ENCODE results near the gene TRIB2.

The TRIB2 gene

DNA sequence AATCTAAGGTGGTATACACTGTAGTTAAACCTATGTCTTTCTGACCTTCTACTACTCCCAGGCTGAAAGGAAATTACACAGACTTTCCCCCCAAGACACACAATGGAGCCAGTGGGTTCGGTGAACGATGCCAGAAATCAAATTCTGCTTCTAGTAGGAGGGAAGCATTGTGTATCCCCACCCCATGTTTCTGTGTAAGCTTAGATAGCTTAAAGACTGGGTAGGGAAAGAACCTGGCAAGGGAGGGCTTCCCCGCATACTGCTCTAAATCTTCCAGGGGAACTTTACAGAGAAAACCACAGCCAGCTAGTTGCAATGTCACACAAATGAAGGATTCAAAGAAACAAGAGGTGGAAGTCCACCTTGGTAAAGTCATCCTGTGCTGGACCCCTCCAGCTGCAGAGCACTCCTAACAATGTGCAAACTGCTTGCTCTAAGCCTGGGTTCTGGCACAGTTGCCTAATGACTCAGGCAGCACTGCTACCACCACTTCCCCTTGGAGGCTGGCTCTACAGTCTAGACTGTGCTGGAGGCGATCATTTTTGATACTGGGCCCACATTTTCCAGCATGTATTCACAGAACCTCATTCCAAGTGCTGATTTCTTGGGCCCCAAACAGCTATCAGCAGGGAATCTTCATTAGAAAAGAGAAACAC lies 47.5 kb downstream of the TRIB2 start:
- TF ChIP-seq, protein P1, sequence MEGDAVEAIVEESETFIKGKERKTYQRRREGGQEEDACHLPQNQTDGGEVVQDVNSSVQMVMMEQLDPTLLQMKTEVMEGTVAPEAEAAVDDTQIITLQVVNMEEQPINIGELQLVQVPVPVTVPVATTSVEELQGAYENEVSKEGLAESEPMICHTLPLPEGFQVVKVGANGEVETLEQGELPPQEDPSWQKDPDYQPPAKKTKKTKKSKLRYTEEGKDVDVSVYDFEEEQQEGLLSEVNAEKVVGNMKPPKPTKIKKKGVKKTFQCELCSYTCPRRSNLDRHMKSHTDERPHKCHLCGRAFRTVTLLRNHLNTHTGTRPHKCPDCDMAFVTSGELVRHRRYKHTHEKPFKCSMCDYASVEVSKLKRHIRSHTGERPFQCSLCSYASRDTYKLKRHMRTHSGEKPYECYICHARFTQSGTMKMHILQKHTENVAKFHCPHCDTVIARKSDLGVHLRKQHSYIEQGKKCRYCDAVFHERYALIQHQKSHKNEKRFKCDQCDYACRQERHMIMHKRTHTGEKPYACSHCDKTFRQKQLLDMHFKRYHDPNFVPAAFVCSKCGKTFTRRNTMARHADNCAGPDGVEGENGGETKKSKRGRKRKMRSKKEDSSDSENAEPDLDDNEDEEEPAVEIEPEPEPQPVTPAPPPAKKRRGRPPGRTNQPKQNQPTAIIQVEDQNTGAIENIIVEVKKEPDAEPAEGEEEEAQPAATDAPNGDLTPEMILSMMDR (IDR thresholded peaks at IDR 0.05; ENCODE audit: control insufficient read depth, insufficient read depth, low read depth, low read length, missing control alignments), result no peak
- no peak overlapping the region for H3K4me3 ChIP-seq (ENCODE audit: control insufficient read depth, low read depth, low read length)
- no peak for DNase-seq (ENCODE audit: low read depth)

DNA sequence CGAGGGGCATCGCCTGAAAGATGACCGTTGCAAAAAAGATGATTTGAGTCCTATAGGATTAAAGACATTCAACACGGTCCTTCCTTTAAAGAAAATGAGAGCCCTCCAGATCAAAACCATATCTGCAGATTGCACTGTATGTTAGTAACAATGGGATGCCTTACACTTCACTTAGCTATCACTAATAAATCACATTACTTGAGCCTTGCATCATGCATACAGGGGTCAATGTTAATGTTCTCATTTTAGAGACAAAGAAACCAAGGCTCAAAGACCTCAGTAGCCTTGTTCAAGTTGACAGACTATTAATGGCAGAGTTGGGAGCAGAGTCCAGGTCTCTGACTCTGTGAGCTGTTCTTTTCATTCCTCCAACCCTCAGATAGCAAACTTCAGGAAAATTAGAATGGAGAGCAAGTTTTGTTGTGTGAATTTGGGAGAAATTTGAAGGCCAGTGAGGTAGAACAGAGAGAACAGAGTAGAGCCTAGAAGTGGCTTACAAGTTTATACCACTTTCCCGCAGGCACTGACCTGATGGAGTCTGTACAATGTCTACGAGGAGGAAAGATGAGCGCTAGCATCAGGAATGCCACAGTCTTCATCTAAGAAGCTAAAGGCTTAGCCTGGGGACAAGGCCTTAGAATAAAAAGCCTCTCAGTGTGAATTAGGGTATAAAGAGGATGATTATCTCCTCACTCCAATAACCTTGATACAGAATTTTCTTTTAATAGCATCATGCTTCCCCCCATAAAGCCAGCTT lies 48.3 kb downstream of the TRIB2 start:
- H3K4me3 ChIP-seq (ENCODE audit: control insufficient read depth, low read depth, low read length), result no peak overlapping the region
- TF ChIP-seq, protein P1 (IDR thresholded peaks at IDR 0.05; ENCODE audit: control insufficient read depth, insufficient read depth, low read depth, low read length, missing control alignments), result no peak
- DNase-seq (ENCODE audit: low read depth), result no peak

DNA sequence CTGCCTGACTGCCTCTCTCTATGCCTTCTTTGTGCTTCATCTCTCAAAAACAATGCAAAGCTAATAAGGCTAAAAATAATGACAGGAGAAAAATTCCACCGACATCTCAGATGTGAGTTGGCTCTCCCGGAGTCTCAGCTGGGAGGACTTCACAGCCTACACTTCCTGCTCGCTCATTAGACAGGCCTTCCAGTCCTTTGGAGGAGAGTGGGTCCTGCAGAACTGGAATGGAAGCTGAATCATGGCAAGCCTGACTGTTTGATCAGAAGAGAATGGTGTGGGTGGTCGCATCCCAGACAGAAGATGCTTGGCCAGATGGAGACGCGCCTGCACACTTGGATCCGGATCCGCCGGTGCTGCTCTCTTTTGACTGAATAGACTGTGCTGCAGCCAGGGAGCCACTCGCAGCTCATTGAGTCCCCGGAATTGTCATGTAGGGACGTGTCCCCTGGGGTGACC lies 49.7 kb downstream of the TRIB2 start:
- no peak for DNase-seq (ENCODE audit: low read depth)
- no peak overlapping the region for H3K4me3 ChIP-seq (ENCODE audit: control insufficient read depth, low read depth, low read length)
- TF ChIP-seq, protein P1 (IDR thresholded peaks at IDR 0.05; ENCODE audit: control insufficient read depth, insufficient read depth, low read depth, low read length, missing control alignments), result no peak

DNA sequence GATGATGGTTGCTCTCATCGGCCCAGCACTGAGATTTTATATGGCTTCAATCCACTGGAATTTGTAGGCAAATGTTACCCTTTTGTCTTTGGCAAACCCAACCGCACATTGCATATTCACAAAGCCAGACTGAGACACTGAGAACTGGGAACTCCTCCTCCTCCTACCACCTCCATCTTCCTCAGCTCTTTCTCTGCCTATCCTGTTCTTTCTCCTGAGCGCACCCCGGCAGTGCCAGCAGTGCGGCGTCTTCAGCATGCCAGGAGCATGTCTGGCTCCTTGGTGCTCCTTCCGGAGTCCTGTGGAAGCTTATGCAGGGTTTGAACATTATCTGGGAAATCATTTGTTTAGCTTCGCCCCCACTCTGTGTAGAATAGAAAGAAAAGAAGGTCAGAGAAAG lies 50.8 kb downstream of the TRIB2 start:
- TF ChIP-seq, protein P1 (IDR thresholded peaks at IDR 0.05; ENCODE audit: control insufficient read depth, insufficient read depth, low read depth, low read length, missing control alignments), result no peak
- no peak overlapping the region for H3K4me3 ChIP-seq (ENCODE audit: control insufficient read depth, low read depth, low read length)
- DNase-seq (ENCODE audit: low read depth), result no peak

DNA sequence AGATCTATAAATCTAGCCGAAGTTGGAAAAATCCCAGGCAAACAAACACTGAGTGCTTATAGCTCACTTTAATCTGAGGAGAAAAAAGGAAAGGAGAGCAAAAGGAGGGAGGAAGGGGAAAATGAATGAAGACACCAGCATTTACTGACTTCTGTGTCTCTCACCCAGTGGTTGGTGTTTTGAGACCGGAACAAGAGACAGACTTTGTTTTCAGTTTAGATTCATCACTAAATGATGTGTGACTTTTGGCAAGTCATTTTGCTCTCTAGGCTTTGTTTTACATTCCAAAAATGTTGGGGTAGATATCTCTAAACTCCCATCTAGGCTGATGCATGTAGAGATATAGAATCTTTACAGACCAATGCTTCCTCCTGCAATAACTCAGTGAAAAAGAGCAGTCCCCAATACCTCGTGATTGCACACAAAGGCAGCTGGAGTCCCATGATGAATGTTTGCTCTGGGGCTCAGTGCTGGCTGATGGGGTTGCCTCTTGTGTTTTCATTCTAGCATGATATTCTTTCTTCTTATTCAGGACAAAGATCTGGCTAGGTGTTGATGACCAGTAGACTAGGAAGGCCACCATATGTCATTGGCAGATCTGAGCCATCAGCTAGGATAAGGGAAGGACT lies 51.4 kb downstream of the TRIB2 start:
- TF ChIP-seq, protein P1 (IDR thresholded peaks at IDR 0.05; ENCODE audit: control insufficient read depth, insufficient read depth, low read depth, low read length, missing control alignments), result no peak
- no peak overlapping the region for H3K4me3 ChIP-seq (ENCODE audit: control insufficient read depth, low read depth, low read length)
- no peak for DNase-seq (ENCODE audit: low read depth)

DNA sequence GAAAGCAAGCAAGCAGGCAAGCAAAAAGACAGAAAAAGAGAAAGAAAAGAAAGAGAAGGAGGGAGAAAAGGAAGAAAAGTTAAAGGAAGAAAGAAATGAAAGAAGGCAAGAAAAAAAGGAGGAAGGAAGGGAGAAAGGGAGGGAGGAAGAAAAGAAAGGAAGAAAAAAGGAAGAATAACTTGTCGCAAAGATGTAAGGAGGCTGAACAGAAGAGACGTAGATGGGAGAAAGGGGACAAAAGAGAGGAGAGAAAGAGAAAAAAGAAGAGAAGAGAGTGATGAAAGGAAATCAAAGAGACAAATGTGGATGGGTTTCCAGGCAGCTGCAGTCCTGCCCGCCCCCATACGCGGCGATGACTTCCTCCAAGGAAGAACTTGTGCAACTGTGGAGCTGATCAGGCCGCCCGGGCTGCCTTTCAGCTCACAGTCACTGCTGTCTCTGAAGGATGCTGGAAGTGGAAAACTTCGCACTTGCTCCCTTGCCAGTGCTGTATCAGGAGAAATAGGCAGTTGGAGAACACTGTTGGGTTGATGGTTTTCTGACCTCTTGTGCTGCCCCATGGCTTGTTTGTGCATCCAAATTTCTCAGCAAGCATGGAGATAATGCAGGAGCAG lies 52.9 kb downstream of the TRIB2 start:
- no peak overlapping the region for H3K4me3 ChIP-seq (ENCODE audit: control insufficient read depth, low read depth, low read length)
- TF ChIP-seq, protein P1 (IDR thresholded peaks at IDR 0.05; ENCODE audit: control insufficient read depth, insufficient read depth, low read depth, low read length, missing control alignments), result no peak
- DNase-seq (ENCODE audit: low read depth), result no peak

All from AG09309 (cell line).